RKO (cell line): ENCODE measurements around the gene TTC12.
"Not testable (repeated sequence)": the region's sequence is repeated elsewhere in the genome, so short reads cannot be mapped to it uniquely, and the experiment has no call there.

Experiments
- DNase-seq: peaks from one replicate; pipeline ENCODE4 v3.0.0-alpha.2; 2016; ENCODE audit warnings: low spot score

The TTC12 gene

GRCh38 chr11:113286509-113287497 lies 27.6 kb upstream of the TTC12 start:
- no peak for DNase-seq

GRCh38 chr11:113287801-113288200 lies 26.6 kb upstream of the TTC12 start:
- no peak for DNase-seq

GRCh38 chr11:113288286-113288863 lies 26.0 kb upstream of the TTC12 start:
- DNase-seq, result no peak

- DNase-seq, result peak; percentile 27
These were observed 24.8 kb upstream of the TTC12 start for GRCh38 chr11:113289431-113290187.

GRCh38 chr11:113293936-113294335 lies 20.4 kb upstream of the TTC12 start:
- DNase-seq, result no peak

GRCh38 chr11:113295993-113296392 lies 18.4 kb upstream of the TTC12 start:
- no peak for DNase-seq

- DNase-seq, result no peak
These were observed 17.8 kb upstream of the TTC12 start for GRCh38 chr11:113296447-113297205.

GRCh38 chr11:113298496-113298895 lies 15.9 kb upstream of the TTC12 start:
- DNase-seq, result not testable (repeated sequence)

GRCh38 chr11:113304916-113305315 lies 9.5 kb upstream of the TTC12 start:
- DNase-seq, result no peak

GRCh38 chr11:113305440-113306336 lies 8.7 kb upstream of the TTC12 start:
- peak; percentile 58 for DNase-seq

GRCh38 chr11:113308601-113309000 lies 5.8 kb upstream of the TTC12 start:
- no peak for DNase-seq

GRCh38 chr11:113311536-113311935 lies 2.8 kb upstream of the TTC12 start:
- no peak for DNase-seq

- DNase-seq, result peak; percentile 81
These were observed 782 bp upstream of the TTC12 start for GRCh38 chr11:113313601-113314000.

GRCh38 chr11:113314065-113314388 lies 356 bp upstream of the TTC12 start:
- no peak for DNase-seq

GRCh38 chr11:113315811-113316210 lies 1.4 kb downstream of the TTC12 start:
- DNase-seq, result no peak

GRCh38 chr11:113316256-113316655 lies 1.9 kb downstream of the TTC12 start:
- DNase-seq, result no peak

- no peak for DNase-seq
These were observed 3.0 kb downstream of the TTC12 start for GRCh38 chr11:113317339-113317738.

- no peak for DNase-seq
These were observed 4.7 kb downstream of the TTC12 start for GRCh38 chr11:113319085-113319484.

- no peak for DNase-seq
These were observed 7.8 kb downstream of the TTC12 start for GRCh38 chr11:113322158-113322557.

GRCh38 chr11:113324250-113324649 lies 9.9 kb downstream of the TTC12 start:
- DNase-seq, result no peak

- no peak for DNase-seq
These were observed 15.3 kb downstream of the TTC12 start for GRCh38 chr11:113329725-113330124.
